Measurements from ENCODE around the gene TMEM82. TPM values are rescaled to one million over a fixed set of nuclear protein-coding genes. Genes with fewer than 3 reads are reported as not detected.
A peak's percentile ranks its signal among the peaks of the same experiment; 100 is the strongest.

Gene TMEM82
- total RNA-seq, 1 donor from 2014 or later = not detected

- no peaks in the 10 kb centered on the region for H3K9me3 Mint-ChIP-seq
- no peak for DNase-seq (ENCODE audit: low read depth, low spot score)
- H3K27ac Mint-ChIP-seq (ENCODE audit: unreplicated experiment) = peak overlapping the region; percentile 84
- peaks cover 8% of the 10 kb centered on the region for H3K4me1 Mint-ChIP-seq
- TF ChIP-seq CTCF (conservative IDR thresholded peaks at IDR 0.05) = no peak
- no peaks in the 10 kb centered on the region for H3K36me3 Mint-ChIP-seq (ENCODE audit: low read depth)
- H3K27me3 Mint-ChIP-seq (ENCODE audit: low read depth) = no peaks in the 10 kb centered on the region
- H3K4me3 Mint-ChIP-seq = no peak overlapping the region
Observed at GRCh38 chr1:15737324-15738319, 4.7 kb upstream of the TMEM82 start.

- Mint-ChIP-seq H3K9me3 (no peaks in the 10 kb centered on the region), H3K4me1 (peaks cover 8% of the 10 kb centered on the region), H3K36me3 (ENCODE audit: low read depth) (no peaks in the 10 kb centered on the region), H3K27me3 (ENCODE audit: low read depth) (no peaks in the 10 kb centered on the region), H3K27ac (ENCODE audit: unreplicated experiment) (no peak overlapping the region), H3K4me3 (no peak overlapping the region)
- DNase-seq (ENCODE audit: low read depth, low spot score) = no peak
- no peak for TF ChIP-seq CTCF (conservative IDR thresholded peaks at IDR 0.05)
Observed at GRCh38 chr1:15738416-15739113, 3.7 kb upstream of the TMEM82 start.

GRCh38 chr1:15739259-15739658 is 3.0 kb upstream of the TMEM82 start:
- Mint-ChIP-seq H3K36me3 (ENCODE audit: low read depth) (no peaks in the 10 kb centered on the region), H3K27ac (ENCODE audit: unreplicated experiment) (no peak overlapping the region), H3K27me3 (ENCODE audit: low read depth) (no peaks in the 10 kb centered on the region), H3K9me3 (no peaks in the 10 kb centered on the region), H3K4me3 (peak overlapping the region; percentile 32), H3K4me1 (peaks cover 8% of the 10 kb centered on the region)
- no peak for DNase-seq (ENCODE audit: low read depth, low spot score)
- TF ChIP-seq CTCF (conservative IDR thresholded peaks at IDR 0.05) = no peak

GRCh38 chr1:15739745-15740144 is 2.6 kb upstream of the TMEM82 start:
- no peaks in the 10 kb centered on the region for H3K9me3 Mint-ChIP-seq
- peaks cover 8% of the 10 kb centered on the region for H3K4me1 Mint-ChIP-seq
- H3K27ac Mint-ChIP-seq (ENCODE audit: unreplicated experiment) = no peak overlapping the region
- no peaks in the 10 kb centered on the region for H3K36me3 Mint-ChIP-seq (ENCODE audit: low read depth)
- H3K4me3 Mint-ChIP-seq = peak overlapping the region; percentile 32
- no peak for DNase-seq (ENCODE audit: low read depth, low spot score)
- H3K27me3 Mint-ChIP-seq (ENCODE audit: low read depth) = no peaks in the 10 kb centered on the region
- TF ChIP-seq CTCF (conservative IDR thresholded peaks at IDR 0.05) = peak; percentile 21

GRCh38 chr1:15740924-15741850 is 1.1 kb upstream of the TMEM82 start:
- no peaks in the 10 kb centered on the region for H3K27me3 Mint-ChIP-seq (ENCODE audit: low read depth)

More at GRCh38 chr1:15740924-15741850, 1.1 kb upstream of the TMEM82 start:
- TF ChIP-seq CTCF (conservative IDR thresholded peaks at IDR 0.05) = peak; percentile 83
- Mint-ChIP-seq H3K27ac (ENCODE audit: unreplicated experiment) (no peak overlapping the region), H3K4me3 (no peak overlapping the region), H3K9me3 (no peaks in the 10 kb centered on the region), H3K36me3 (ENCODE audit: low read depth) (no peaks in the 10 kb centered on the region), H3K4me1 (peaks cover 8% of the 10 kb centered on the region)
- peak; percentile 53 for DNase-seq (ENCODE audit: low read depth, low spot score)

Data from neural crest cell (in vitro differentiated cells).